Measurements from ENCODE around the gene UPP1.
A peak's percentile ranks its signal among the peaks of the same experiment; 100 is the strongest.
"Not testable (repeated sequence)": the region's sequence is repeated elsewhere in the genome, so short reads cannot be mapped to it uniquely, and the experiment has no call there.

The UPP1 gene

DNA sequence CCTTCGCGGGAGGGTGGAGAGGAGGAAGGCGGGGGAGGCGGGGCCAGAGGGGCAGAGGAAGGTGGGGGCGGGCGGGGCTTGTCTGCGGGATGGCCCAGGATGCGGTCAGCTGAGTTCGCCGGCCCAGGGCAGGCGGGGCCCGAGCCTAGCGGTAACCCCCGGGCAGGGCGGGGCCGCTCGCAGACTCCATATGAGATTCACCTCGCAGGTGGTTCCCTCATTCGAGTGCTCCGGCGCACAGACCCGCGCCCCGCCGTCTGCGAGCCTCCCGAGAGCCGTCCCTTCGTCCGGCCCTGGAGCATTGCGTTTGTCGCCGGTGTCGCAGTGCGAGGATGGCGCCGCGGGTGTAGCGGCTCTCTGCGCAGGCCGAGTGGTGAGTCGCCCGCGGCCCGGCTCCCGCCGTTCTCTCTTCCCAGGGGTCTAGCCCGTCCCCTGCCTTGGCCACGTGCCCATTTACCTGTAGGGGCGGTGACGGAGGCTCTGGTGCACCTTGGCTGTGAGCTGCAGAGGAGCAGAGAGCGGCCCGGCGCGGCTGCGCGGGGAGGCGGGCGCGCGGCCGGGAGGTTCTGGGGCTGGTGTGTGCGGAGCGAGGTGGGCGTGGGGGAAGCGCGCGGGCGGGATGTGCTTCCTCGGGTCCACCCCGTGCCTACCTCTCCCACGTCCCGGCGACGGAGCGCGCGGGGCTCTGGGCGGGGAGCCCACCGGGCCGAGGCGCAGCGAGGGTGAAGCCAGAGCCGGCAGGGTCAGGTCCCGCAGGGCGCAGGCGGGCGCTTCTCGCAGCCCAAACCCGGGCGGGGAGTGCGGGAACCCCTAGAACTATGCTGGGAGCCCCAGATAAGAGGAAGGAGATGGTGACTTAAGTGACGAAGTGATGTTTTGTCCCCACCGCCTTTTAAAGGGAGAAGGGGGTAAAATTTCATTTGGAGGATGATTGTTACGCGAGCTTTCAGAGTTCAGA is at the start of gene UPP1:
UPP1 (plus strand) TSS at position 220 of the 958 bp plus-strand sequence. CDS start 5,519 bp downstream, outside the sequence.
- DNase-seq: no peak

DNA sequence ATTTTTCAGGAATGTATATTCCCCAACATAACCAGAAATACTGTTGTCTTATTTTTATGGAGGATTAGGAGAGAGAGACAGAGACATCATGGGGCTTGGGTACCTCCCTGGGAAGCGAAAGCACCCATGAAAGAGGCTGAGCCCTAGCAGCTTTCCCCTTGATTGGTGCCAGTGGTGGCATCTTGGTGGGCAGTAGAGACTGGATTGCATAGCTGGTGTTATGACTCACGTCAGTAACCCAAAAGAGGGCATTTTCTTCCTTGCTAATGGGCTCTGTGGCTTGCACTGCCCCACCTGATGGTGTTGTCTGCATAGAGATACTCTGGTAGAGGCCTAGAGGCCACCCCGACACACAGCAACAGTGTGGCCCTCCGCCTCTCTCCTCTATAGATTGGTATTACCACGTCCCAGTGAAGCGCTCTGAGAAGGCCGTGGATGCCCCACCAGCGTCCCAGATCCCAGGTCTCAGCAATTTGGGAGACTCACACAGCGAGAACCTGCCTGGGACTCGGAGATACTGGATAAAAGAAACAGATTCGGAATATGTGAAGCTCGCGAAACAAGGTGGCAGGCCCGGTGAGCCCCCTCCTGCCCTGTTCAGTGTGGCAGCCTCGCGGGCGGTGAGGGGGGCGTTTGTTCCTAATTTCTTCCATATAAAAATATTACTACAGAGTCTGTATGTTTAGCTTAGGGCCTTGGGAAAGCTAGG is 48.0 kb upstream of the UPP1 start:
- no peak for DNase-seq

DNA sequence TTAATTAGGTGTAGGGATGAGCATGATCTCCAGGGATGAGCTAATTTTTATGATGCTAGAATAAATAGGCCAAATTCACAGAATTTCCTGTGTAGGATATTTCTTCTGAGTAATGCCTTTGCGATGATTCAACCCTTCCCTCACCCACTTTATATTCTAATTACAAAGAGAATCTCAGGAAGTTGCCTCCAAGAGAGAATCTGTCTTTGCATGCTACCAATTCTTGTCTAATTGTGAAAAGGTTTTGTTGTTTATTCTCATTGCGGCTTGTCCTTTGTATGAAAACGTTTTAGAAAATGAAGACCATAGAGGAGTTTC is 47.5 kb upstream of the UPP1 start:
- DNase-seq: no peak

DNA sequence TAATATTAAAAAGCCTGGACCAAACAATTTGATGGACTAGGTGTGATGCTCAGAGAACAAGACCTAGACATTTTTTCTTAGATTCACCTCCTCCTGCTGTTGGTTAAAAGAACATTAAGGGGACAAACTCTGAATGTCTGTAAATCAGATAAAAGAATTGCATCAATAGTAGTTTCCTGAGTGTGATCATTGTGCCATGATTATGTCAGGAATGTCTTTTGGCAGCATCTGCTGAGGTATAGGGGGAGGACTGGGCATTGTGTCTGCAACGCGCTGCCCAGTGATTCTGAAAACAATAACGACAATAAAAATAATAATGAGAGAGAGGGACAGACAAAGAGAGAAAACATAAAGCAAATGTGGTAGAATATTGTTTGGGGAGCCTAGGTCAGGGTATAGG is 46.8 kb upstream of the UPP1 start:
- DNase-seq: no peak

DNA sequence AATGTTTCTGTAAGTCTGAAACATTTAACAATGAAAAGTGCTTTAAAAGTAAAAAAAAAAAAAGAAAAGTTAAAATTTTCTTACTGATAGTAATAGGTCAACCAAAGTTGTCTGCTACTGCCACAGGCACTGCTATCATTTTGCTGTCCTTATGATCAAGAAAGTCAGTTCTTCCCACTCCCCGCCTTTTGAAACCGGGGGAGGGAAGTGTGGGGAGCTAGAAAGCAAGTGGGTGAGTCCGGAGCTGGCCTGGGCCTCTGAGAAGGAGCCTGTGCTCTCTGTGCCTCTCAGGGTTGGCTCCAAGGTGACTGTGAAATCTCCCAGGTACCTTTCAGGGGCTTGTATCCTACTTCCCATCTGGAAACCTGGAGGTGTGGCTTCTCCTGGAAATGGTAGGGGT is 46.4 kb upstream of the UPP1 start:
- no peak for DNase-seq

DNA sequence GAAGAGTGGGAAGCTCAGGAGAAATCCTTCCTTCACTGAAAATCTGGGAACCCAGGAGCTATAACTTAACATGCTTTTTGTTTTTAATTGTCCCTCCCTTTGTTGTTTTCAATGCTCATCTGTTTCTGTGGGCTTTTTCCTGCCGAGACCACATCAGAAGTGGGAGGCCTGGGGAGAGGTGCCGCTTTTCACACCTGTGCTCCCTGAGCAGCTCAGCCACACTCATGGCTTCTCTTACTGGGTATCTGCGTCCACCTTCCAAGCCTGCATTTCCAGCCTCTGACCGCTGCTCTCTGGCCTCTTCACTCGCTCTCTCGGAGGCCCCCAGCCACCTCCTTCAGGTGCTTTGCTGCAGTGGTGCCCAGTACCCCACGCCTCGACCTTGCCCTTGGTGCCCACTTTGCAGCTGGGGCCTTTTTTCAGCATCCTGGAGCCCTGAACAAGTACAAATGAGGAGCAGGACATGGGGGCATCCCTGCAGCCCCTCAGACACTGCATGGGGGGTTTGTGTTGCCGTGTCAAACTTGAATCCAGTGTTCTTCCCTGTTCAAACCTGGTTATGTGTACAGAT is 43.8 kb upstream of the UPP1 start:
- no peak for DNase-seq

DNA sequence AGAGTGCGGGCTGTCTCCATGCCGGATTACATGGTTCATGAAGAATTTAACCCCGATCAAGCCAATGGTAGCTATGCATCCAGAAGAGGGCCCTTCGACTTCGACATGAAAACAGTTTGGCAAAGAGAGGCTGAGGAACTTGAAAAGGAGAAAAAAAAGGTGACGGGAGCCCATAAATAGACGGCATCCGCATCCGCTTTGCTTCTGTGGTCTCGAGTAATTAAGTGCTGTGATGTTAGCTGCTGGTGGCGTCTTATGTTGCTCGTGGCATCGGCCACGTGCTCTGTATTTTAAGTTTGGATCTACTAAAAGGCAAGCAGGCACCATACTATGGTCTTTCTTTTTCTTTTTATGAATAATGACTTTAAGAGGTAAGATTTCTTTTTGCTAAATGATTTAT is 42.6 kb upstream of the UPP1 start:
- no peak for DNase-seq

DNA sequence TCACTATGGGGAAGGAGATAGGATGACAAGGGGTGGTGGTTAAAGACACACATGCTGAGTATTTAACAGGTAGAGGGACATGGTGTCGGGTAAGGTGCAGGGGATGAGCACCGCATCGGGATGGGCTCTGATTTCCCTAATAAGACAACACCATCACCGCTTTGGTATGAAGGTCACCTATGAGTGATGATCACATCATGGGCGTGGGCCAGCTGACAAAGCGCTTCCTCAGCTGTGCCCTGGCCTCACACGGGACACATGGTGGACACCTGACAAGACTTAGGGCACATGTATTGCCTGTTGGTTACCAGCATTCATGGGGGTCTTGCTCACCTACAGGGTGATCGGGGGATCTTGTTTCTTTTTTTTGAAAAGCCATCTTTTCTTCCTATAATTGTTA is 41.0 kb upstream of the UPP1 start:
- DNase-seq: no peak

DNA sequence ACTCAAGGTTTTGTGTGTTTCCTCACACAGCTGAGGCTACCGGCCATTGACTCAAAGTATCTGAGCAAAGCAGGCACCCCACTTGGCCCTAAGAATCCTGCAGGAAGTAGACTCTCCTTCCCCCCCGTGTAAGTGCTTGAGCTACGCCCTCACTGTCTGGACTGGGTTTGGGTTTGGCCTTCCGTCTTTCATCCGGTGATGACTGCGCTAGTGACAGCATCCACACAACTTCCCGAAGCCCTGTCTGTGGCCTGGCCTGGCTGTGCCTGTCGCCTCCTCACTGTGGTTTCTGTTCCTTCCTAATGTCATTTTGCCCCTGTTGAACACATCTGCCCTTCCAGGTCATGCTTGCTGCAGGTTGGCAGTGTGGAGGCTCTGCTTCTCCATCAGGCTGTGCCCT is 39.2 kb upstream of the UPP1 start:
- DNase-seq: no peak

DNA sequence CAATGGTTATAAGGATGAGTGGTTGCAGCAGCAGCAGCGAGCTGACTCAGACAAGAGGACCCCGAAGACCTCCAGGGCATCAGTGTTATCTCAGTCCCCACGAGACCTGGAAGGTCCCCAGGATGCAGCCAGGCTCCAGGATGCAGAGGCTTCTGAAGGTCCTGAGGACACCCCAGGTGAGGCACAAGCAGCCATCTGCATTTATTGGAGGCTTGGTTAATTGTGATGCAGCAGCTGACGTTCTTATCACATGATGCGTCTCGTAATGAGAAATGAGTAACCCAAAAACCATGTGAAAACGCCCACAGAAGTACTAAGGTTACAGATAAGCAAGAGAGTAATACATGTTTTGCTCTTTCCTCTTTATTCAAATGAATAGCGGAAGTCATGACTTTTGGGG is 36.3 kb upstream of the UPP1 start:
- no peak for DNase-seq

DNA sequence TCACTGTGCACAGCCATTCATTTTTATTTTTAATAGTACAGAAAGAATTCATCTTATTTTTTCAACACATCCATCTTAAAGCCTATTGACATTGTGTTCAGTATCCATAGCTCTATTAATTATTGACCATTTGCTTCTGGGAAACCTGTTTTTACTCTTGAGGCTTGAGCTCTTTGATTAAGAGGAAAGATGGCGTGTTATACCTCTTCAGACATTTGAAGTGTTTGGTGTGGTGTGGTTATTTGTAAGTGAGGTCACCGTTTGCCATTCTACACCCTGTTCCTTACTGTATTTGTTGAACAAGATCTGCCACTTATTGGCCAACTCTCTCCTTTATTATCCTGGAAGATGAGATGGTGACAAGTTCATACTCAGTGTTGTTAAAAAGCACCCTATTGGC is 35.3 kb upstream of the UPP1 start:
- no peak for DNase-seq

DNA sequence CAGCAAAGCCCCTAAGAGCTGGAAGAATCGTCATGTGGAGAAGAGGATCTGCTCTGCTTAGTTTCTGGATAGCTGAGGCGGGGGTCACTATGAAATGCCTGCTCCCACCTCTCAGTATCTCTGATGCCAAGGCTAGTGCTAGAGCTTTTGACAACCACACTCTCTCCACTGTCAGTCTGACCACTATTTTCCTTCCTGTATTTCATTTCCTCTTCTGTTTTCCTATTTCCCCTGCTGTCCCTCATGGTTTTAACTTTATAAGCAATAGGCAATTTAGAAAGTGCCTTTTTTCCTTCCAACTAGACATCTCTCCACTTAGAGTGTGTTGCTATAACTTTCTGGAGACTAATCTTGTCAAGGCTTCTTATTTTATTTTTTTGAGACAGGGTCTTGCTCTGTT is 30.1 kb upstream of the UPP1 start:
- no peak for DNase-seq

DNA sequence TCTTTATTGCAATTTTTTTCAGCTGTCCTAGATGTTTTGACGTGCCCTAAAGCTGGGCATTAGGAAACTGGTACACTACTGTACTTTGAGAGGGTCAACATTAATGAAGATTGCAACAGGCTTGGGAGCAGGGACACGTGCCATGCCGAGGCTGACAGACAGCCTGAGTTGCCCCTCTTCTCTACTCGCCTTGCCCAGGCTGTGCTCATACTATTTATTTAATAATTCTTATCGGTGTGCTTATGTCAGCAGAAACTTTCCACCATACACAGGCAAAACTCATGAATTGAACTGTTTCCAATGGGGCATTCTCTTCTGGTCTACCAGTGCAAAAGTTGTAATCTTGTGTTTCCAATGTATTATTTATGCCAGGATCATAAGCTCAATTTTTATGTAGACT is 29.4 kb upstream of the UPP1 start:
- no peak for DNase-seq

DNA sequence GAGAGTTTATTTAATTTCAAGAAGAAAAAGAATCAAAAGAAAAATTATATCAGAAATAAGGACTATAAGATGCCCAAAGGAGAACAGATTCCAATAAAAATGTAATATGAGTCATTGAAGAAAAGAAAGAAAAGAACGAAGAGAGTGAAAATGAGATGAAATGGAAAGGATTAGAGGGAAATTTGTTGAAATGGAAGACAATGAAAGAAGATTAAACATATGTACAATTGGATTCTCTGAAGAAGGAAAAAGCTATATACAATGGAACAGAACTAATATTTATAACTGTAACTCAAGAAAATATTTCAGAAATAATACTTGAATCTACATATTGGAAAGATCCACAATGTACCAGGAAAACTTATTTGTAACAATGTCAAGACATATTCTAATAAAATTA is 25.1 kb upstream of the UPP1 start:
- no peak for DNase-seq

DNA sequence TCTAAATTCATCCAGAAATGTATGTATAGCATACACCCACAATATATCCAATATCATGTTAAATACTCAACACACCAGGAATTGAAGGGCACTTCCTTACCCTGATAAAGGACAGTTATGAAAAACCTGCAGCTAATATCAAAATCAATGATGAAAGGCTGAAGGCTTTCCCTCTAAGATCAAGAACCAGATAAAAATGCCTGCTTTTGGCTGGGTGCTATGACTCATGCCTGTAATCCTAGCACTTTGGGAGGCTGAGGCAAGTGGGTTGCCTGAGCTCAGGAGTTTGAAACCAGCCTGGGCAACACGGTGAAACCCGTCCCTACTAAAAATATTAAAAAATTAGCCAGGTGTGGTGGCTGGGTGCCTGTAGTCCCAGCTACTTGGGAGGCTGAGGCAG is 21.6 kb upstream of the UPP1 start:
- DNase-seq: no peak

DNA sequence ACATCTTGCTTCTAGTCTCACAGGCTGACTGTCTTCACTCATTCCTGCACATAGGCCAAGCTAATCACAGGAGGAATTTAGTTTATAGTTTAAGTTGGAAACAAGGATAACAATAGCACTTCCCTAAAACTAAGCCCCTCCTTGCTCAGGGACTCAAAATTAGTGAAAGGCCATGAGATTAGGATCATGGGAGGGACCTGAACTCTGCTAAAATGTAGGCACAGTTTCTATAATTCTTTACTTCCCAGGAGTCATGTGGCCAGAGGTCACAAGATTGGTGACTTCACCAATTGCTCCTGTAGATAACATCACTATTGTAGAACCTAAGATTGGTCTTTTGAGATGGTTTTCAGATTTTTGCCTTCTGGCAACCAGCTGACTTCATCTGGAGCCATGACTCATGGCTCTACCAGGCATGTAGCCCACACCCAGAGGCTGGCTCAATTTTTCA is 14.8 kb upstream of the UPP1 start:
- peak; percentile 51 for DNase-seq

DNA sequence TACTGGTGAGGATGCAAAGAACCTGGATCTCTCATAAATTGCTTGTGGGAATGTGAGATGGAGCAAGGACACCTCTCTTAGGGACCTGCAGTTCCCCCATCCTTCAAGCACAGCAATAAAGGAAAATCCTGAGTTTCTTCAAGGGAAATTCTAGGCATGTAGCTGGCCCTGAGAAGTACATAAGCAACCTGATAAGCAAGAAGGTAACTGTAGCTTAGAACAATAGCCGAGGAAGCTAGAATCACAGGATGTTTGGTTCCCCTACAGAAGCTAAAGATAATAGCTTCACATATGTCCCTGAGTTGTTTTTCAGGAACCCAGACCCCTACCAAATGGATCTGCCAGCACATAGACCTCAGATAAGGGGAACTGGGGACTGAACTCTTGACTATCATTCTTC is 11.6 kb upstream of the UPP1 start:
- DNase-seq: no peak

DNA sequence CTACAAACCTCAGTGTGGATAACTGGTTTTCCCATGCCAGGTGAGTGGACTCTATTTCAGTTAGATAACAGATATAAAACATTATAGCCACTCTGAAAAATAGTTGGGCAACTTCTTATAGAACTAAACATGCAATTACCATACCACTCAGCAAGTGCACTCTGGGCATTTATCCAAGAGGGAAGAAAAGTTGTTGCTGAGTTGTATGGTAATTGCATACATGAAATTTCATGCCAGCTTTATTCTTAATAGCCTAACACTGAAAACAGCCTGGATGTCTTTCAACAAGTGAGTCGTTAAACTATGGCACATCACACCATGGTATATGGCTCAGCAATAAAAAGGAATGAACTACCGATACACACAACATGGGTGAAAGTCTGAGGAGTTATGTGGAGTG is 10.6 kb upstream of the UPP1 start:
- no peak for DNase-seq

DNA sequence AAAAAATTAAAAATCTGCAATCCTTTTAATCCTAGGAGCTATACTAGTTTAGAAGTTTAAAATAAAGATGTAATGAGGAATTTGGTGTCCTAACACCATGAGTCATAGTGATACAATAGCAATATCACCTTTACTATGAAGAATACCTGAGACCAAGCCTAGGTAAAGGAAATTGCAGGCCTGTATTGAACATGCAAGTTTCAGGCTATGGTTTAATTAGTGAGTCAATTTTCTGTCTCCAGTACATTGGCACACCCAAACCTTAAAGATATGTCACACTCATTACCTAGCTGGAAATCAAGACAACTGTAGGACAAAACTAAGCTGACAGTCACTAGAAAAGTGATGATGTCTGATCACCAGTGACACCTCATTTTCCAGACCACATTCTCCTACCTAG is 6.7 kb upstream of the UPP1 start:
- DNase-seq: not testable (repeated sequence)

DNA sequence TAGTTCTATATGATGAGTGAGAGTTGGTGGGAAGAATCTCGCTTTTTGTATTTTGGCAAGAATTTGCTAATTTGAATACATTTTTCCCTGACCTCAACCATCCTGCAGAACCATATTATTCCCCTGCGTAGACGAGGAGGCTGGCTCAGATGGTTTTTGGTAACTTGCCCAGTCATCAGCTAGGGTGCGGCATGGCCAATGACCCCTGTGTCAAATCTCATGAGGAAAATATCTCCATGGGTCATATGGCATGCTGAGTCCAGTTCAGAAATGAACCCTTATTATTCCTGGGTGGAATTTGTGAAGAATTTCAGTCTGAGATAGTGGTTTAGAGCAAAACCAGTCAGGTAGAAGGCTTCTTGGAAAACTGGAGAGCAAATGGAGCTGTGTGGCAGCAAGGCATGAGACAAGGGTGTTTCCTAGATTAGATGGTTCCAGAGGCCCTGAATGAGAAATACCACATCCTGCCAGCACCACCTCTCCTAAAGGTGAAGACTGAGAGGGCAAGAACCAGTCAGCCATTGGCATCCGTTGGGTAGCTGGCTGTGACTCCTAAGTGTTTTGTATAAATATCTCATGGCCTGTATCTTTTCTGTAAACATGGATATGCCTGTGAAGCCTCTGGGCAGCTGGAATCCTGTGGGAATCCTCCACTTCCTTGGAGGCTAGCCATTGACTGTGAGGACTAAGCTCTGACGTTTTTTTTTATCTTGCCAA is 5.8 kb upstream of the UPP1 start:
- DNase-seq: no peak

DNA sequence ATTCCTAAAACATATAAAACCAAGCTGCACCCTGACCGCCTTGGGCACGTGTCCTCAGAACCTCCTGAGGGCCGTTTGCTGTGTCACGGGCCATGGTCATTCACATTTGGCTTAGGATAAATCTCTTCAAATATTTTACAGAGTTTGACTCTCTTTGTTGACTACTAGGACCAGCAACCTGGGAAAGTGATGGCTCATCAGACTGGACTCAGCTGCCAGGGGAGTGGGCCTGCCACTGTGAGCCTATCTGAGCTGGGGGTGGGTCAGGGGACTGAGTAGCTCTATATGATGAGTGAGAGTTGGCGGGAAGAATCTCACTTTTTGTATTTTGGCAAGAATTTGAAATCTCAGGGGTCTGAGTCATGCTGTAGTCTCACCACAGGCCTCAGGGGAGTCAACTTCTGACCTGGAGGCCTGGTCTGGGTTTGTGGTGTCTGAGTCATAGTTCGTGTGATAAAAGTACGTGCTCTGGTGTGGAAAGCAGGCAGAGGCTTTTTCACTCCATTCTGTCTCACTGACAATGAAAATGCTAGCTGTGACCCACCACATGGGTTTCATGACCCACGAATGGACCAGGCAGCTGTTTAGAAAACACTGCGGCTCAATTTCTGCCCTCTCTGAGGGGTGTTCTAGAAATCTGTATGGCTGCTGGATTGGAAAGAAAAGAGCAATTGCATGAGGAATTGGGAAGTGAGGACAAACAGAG is 4.2 kb upstream of the UPP1 start:
- peak; percentile 84 for DNase-seq

DNA sequence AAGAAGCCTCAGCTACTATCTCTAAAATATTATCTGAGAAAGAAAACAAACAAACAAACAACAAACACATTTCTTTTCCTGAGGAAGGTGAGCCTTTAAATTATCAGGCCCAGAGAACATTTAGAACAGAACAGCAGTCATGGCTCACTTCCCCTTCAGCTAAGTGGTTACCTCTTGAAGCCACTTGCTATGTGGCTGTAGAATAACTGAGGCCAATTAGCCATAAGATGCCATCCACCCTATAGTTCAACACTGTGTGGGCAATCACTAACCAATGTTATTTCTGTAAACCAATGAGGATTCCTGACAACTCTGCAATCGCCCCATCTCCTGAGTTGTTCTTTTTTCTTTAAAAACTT is 3.7 kb upstream of the UPP1 start:
- DNase-seq: peak; percentile 27

DNA sequence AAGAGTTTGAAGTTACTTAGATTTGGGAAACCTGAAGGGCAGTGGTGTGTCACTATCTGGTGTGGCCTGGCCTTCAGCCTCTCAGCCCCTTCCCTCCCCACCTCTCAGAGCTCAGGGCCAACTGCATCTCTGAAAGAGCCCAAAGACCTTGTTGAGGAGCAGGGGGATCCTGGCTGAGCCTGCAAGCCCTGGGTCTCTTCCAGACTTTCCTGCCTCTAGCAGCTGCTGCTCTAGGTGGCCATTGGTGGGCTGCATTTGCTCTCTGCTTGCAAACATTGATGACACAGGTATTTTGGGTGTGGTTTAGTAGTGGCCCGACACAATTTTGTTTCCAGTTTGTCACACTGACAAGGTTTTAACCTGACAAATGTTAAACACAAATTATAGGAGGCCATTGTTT is 3.1 kb upstream of the UPP1 start:
- DNase-seq: no peak

All from OCI-M1 (cell line).